ENCODE data around the gene GTPBP4. TPM values are rescaled to one million over a fixed set of nuclear protein-coding genes. Genes with fewer than 3 reads are reported as not detected.

The GTPBP4 gene
- total RNA-seq, 1 donor from 2014 or later: 9.0 TPM

DNA sequence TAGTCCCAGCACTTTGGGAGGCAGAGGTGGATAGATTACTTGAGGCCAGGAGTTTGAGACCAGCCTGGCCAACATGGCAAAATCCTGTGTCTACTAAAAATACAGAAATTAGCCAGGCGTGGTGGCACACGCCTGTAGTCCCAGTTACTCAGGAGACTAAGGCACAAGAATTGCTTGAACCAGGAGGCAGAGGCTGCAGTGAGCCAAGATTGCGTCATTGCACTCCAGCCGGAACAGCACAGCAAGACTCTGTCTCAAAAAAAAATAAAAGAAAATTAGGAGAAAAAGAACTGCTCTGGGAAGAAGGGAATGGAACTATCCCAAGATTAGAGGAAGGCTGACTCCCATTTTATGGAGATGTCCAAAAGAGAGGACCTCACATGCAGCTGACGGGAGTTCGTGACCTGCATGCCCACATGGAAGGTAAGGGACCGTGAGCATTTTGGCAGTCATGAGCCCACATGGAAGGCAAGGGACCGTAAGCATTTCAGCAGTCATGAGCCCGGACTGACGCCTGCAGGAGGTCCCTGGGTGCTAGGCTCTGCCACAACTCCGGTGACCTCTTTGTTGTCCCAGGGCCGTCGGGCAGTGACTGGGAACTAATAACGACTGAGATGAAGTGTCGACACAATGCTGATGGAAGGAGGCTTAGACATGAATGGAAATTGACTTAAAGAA is 18.6 kb upstream of the GTPBP4 start:
- Histone ChIP-seq H3K9me3 (no peaks in the 10 kb centered on the region), H3K27ac (no peak overlapping the region), H3K27me3 (no peaks in the 10 kb centered on the region), H3K4me1 (no peaks in the 10 kb centered on the region), H3K4me3 (no peak overlapping the region), H3K36me3 (no peaks in the 10 kb centered on the region)
- DNase-seq (ENCODE audit: low spot score in 2 of 2): no peak
- TF ChIP-seq, protein P1, sequence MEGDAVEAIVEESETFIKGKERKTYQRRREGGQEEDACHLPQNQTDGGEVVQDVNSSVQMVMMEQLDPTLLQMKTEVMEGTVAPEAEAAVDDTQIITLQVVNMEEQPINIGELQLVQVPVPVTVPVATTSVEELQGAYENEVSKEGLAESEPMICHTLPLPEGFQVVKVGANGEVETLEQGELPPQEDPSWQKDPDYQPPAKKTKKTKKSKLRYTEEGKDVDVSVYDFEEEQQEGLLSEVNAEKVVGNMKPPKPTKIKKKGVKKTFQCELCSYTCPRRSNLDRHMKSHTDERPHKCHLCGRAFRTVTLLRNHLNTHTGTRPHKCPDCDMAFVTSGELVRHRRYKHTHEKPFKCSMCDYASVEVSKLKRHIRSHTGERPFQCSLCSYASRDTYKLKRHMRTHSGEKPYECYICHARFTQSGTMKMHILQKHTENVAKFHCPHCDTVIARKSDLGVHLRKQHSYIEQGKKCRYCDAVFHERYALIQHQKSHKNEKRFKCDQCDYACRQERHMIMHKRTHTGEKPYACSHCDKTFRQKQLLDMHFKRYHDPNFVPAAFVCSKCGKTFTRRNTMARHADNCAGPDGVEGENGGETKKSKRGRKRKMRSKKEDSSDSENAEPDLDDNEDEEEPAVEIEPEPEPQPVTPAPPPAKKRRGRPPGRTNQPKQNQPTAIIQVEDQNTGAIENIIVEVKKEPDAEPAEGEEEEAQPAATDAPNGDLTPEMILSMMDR (IDR thresholded peaks at IDR 0.05): no peak
- intact Hi-C loops (cut with DNase I): no loop called here

DNA sequence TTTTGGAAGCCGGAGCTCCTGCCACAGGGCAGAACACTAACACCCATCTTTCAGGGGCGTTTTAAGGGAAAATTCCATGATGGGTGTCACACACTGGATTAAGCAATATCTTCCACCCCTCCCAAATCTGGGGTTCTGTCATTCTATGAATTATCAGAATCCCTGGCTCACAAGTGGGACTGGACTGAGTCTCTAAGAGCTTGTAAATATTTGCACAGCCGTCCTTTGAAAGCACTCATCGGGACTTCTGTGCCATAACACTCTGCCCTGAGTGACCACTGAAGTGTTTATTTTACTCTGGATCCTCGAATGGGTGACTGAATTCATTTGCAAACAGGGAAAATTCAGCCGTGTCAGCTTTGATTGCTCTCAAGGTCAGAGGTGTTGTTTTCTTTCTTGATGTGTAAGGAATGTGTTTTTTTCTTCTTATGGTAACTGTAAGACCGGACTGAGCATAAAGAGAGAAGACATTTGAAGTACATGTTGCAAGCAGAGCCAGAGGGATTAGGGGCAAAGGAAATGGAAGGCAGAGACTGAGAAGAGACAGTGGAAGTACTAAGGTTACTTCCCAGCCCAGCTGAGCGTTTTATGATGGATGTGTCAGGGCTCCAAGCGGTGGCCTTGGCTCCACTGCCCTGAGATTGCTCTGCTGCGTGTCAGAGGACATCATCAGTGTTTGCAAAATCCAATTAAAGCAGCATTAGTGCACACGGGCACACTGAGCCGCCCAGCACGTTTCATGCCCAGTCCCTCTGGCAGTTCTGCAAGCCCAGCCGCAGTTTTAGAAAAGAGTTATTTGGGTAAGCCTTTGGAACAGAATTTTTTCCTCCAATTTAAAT is 17.7 kb upstream of the GTPBP4 start:
- no peaks in the 10 kb centered on the region for H3K4me1 ChIP-seq
- no peak for DNase-seq (ENCODE audit: low spot score in 2 of 2)
- TF ChIP-seq, protein P1 (IDR thresholded peaks at IDR 0.05): no peak
- no peaks in the 10 kb centered on the region for H3K36me3 ChIP-seq
- no peaks in the 10 kb centered on the region for H3K27me3 ChIP-seq
- H3K4me3 ChIP-seq: no peak overlapping the region
- no peaks in the 10 kb centered on the region for H3K9me3 ChIP-seq
- no peak overlapping the region for H3K27ac ChIP-seq
- intact Hi-C loops (cut with DNase I): no loop called here

DNA sequence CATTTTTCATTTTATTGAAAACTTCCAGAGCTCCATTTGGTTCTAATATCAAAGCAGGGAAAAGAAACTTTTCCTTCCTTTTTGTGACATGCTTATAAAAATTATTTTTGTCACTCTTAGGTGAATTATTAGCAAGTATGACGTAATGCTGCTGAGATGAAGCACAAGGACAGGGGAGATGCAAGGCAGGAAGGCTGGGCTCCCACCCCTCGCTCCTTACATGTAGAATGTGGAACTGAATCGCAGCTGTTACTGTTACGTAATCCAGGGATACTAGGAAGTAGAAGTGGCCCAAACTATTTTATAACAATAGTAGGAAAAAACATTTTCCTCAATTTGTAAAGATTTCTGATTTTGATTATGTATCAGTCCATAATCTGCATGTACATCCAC is 17.1 kb upstream of the GTPBP4 start:
- TF ChIP-seq, protein P1 (IDR thresholded peaks at IDR 0.05): no peak
- H3K4me1 ChIP-seq: no peaks in the 10 kb centered on the region
- H3K36me3 ChIP-seq: no peaks in the 10 kb centered on the region
- intact Hi-C loops (cut with DNase I): no loop called here
- H3K27me3 ChIP-seq: no peaks in the 10 kb centered on the region
- no peak overlapping the region for H3K27ac ChIP-seq
- DNase-seq (ENCODE audit: low spot score in 2 of 2): no peak
- H3K9me3 ChIP-seq: no peaks in the 10 kb centered on the region
- H3K4me3 ChIP-seq: no peak overlapping the region

DNA sequence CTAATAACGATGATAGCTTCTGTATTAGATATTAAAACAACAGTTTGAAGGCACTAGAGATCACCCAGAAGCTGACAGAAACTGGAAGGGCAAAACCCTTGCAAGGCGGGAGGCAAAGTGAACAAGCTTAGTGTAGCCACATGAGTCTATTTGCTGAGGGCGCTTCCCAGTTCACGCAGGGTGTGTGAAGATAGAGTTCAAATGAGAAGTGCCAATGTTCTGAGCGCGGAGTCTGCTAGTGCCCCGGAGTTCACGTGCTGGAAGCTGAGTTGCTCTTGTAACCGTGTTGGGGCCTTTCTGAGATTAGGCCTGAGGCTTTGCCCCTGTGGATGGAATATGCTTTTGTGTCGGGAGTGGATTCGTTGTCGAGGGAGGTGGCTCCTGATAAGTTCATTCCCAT is 16.6 kb upstream of the GTPBP4 start:
- no peaks in the 10 kb centered on the region for H3K36me3 ChIP-seq
- no peak overlapping the region for H3K27ac ChIP-seq
- H3K4me1 ChIP-seq: no peaks in the 10 kb centered on the region
- no peak overlapping the region for H3K4me3 ChIP-seq
- H3K27me3 ChIP-seq: no peaks in the 10 kb centered on the region
- TF ChIP-seq, protein P1 (IDR thresholded peaks at IDR 0.05): no peak
- DNase-seq (ENCODE audit: low spot score in 2 of 2): no peak
- H3K9me3 ChIP-seq: no peaks in the 10 kb centered on the region
- intact Hi-C loops (cut with DNase I): no loop called here

DNA sequence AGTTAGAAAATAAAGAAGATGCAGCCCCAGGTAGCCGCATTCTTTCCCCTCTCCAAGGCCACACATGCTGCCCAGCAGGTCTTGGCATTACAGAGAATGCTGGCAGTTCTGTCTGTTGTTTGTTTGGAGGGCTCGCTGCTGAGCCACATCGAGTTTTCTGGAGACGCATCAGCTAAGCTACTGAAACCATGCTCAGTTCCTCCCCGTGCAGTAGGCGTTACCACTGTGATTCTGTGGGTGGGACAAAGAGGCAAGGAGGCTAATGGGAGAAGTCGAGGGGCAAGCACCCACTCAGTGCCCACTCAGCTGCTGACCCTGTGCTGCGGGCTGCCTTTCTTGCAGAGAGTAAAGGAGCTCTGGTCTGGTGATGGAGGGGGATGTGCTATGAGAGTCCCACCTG is 15.5 kb upstream of the GTPBP4 start:
- DNase-seq (ENCODE audit: low spot score in 2 of 2): no peak
- intact Hi-C loops (cut with DNase I): no loop called here
- no peaks in the 10 kb centered on the region for H3K4me1 ChIP-seq

More for the DNA sequence above, 15.5 kb upstream of the GTPBP4 start:
- TF ChIP-seq, protein P1 (IDR thresholded peaks at IDR 0.05): no peak
- Histone ChIP-seq H3K4me3 (no peak overlapping the region), H3K27me3 (no peaks in the 10 kb centered on the region), H3K27ac (no peak overlapping the region), H3K9me3 (no peaks in the 10 kb centered on the region), H3K36me3 (no peaks in the 10 kb centered on the region)

All from ascending aorta (tissue), 2 donors.